ENCODE data around the gene HES5. TPM values are rescaled to one million over a fixed set of nuclear protein-coding genes. Genes with fewer than 3 reads are reported as not detected.
"Not testable (repeated sequence)": the region's sequence is repeated elsewhere in the genome, so short reads cannot be mapped to it uniquely, and the experiment has no call there.

Gene HES5
- polyA plus RNA-seq, 1 donor from 2014 or later: 0.81 TPM

GRCh38 chr1:2570332-2570731 lies 40.3 kb upstream of the HES5 start:
- H3K36me3 ChIP-seq (ENCODE audit: insufficient read depth, low read length): no peaks in the 10 kb centered on the region
- no peaks in the 10 kb centered on the region for H3K9me2 ChIP-seq (ENCODE audit: insufficient read depth, low read length)
- H3K4me3 ChIP-seq (ENCODE audit: low read length): no peak overlapping the region
- H3K4me2 ChIP-seq (ENCODE audit: low read length): no peak overlapping the region
- H3K9ac ChIP-seq (ENCODE audit: low read length): no peak overlapping the region
- no peak overlapping the region for H3K27ac ChIP-seq (ENCODE audit: low read length)
- H4K20me1 ChIP-seq (ENCODE audit: insufficient read depth): no peaks in the 10 kb centered on the region
- no peaks in the 10 kb centered on the region for H3K27me3 ChIP-seq (ENCODE audit: insufficient read depth, low read depth, low read length)
- H3K79me2 ChIP-seq (replicated peaks; ENCODE audit: insufficient read depth, low read length): no peaks in the 10 kb centered on the region
- peaks cover 3% of the 10 kb centered on the region for H3K9me3 ChIP-seq (ENCODE audit: low read length)
- no peaks in the 10 kb centered on the region for H3F3A ChIP-seq (ENCODE audit: insufficient read depth, low read length, poor library complexity, severe bottlenecking)
- no peak overlapping the region for H2AFZ ChIP-seq (ENCODE audit: low read depth, low read length)
- TF ChIP-seq, protein P1, sequence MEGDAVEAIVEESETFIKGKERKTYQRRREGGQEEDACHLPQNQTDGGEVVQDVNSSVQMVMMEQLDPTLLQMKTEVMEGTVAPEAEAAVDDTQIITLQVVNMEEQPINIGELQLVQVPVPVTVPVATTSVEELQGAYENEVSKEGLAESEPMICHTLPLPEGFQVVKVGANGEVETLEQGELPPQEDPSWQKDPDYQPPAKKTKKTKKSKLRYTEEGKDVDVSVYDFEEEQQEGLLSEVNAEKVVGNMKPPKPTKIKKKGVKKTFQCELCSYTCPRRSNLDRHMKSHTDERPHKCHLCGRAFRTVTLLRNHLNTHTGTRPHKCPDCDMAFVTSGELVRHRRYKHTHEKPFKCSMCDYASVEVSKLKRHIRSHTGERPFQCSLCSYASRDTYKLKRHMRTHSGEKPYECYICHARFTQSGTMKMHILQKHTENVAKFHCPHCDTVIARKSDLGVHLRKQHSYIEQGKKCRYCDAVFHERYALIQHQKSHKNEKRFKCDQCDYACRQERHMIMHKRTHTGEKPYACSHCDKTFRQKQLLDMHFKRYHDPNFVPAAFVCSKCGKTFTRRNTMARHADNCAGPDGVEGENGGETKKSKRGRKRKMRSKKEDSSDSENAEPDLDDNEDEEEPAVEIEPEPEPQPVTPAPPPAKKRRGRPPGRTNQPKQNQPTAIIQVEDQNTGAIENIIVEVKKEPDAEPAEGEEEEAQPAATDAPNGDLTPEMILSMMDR (IDR thresholded peaks at IDR 0.05; ENCODE audit: poor library complexity, severe bottlenecking): no peak

- H2AFZ ChIP-seq (ENCODE audit: low read depth, low read length); H3K79me2 ChIP-seq (replicated peaks; ENCODE audit: insufficient read depth, low read length); H3K9me3 ChIP-seq (ENCODE audit: low read length); H3K4me3 ChIP-seq (ENCODE audit: low read length); H3K27me3 ChIP-seq (ENCODE audit: insufficient read depth, low read depth, low read length); H3K9me2 ChIP-seq (ENCODE audit: insufficient read depth, low read length); H4K20me1 ChIP-seq (ENCODE audit: insufficient read depth); H3K27ac ChIP-seq (ENCODE audit: low read length); H3K36me3 ChIP-seq (ENCODE audit: insufficient read depth, low read length); H3F3A ChIP-seq (ENCODE audit: insufficient read depth, low read length, poor library complexity, severe bottlenecking); H3K9ac ChIP-seq (ENCODE audit: low read length); H3K4me2 ChIP-seq (ENCODE audit: low read length): not testable (repeated sequence)
These were observed 39.6 kb upstream of the HES5 start for GRCh38 chr1:2569703-2570102.

DNA sequence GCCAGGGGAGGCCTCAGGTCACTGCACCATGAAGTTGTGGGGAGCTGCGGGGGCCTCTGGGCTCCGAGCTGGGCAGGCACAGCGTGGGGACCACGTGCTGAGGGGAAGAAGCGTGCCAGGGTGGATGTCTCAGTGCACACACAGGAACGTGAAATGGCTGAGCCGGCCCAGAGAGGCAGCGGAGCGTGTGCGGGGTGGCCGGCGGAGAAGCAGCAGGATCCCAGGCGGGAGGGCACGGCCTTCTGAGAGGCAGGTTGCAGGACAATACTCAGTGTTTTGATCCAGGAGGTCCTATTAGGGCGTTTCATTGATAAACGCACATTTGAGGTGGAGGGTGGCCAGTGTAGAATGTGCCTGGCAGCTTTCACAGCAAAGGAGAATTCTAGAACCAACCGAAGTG lies 39.0 kb upstream of the HES5 start:
- H3K9me3 ChIP-seq (ENCODE audit: low read length): peaks cover 3% of the 10 kb centered on the region
- no peaks in the 10 kb centered on the region for H3F3A ChIP-seq (ENCODE audit: insufficient read depth, low read length, poor library complexity, severe bottlenecking)
- TF ChIP-seq EZH2 (IDR thresholded peaks at IDR 0.05; ENCODE audit: borderline replicate concordance, insufficient read depth, low read length, poor library complexity, severe bottlenecking): no peak
- no peak for TF ChIP-seq REST (IDR thresholded peaks at IDR 0.05; ENCODE audit: borderline replicate concordance)
- no peak for TF ChIP-seq MXI1 (conservative IDR thresholded peaks at IDR 0.05; ENCODE audit: poor library complexity, severe bottlenecking)
- TF ChIP-seq, protein P1 (IDR thresholded peaks at IDR 0.05; ENCODE audit: poor library complexity, severe bottlenecking): no peak
- no peak for TF ChIP-seq TAF1 (IDR thresholded peaks at IDR 0.05; ENCODE audit: low read depth)
- TF ChIP-seq RAD21 (conservative IDR thresholded peaks at IDR 0.05): no peak
- TF ChIP-seq SMC3 (conservative IDR thresholded peaks at IDR 0.05; ENCODE audit: poor library complexity): no peak
- H3K4me3 ChIP-seq (ENCODE audit: low read length): no peak overlapping the region
- H2AFZ ChIP-seq (ENCODE audit: low read depth, low read length): no peak overlapping the region
- no peak overlapping the region for H3K4me2 ChIP-seq (ENCODE audit: low read length)
- no peaks in the 10 kb centered on the region for H3K79me2 ChIP-seq (replicated peaks; ENCODE audit: insufficient read depth, low read length)
- no peaks in the 10 kb centered on the region for H3K27me3 ChIP-seq (ENCODE audit: insufficient read depth, low read depth, low read length)
- no peaks in the 10 kb centered on the region for H3K36me3 ChIP-seq (ENCODE audit: insufficient read depth, low read length)
- no peaks in the 10 kb centered on the region for H3K9me2 ChIP-seq (ENCODE audit: insufficient read depth, low read length)
- no peak overlapping the region for H3K27ac ChIP-seq (ENCODE audit: low read length)
- H4K20me1 ChIP-seq (ENCODE audit: insufficient read depth): no peaks in the 10 kb centered on the region
- no peak overlapping the region for H3K9ac ChIP-seq (ENCODE audit: low read length)

DNA sequence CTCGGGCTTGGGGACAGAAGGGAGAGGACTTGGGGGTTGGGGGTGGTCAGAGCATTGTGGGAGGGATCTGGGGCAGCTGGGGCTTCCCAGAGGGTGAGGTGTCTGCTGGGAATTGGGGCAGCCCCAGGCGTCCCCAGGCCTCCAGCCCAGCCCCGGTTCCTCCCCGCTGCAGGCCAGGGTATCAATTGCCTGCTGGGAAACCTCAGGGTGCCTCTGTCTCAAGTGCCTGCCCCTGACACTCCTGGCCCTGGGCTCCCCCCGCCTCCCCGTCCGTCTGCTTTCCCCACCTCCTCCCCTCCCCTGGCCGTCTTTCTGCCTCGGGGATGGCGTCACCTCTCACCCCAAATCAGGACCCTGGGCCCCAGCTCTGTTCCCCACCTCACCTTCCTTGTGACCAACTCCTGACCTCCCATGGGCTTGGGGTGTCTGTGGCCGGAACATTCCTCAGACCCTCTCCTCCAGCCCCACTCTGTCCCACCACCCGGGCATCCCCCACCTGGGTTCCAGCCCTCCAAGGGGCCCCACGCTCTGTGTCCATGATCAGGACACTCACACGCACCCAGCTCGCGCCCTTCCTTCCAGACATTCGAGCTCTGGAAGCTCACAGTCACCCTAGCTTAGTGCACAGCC lies 38.2 kb upstream of the HES5 start:
- not testable (repeated sequence) for H3K36me3 ChIP-seq (ENCODE audit: insufficient read depth, low read length); H3K4me3 ChIP-seq (ENCODE audit: low read length); H3K9me2 ChIP-seq (ENCODE audit: insufficient read depth, low read length); H3F3A ChIP-seq (ENCODE audit: insufficient read depth, low read length, poor library complexity, severe bottlenecking); H4K20me1 ChIP-seq (ENCODE audit: insufficient read depth); H3K27me3 ChIP-seq (ENCODE audit: insufficient read depth, low read depth, low read length); H3K27ac ChIP-seq (ENCODE audit: low read length); H3K9ac ChIP-seq (ENCODE audit: low read length); H3K79me2 ChIP-seq (replicated peaks; ENCODE audit: insufficient read depth, low read length); H3K4me2 ChIP-seq (ENCODE audit: low read length); H2AFZ ChIP-seq (ENCODE audit: low read depth, low read length); H3K9me3 ChIP-seq (ENCODE audit: low read length)
